K562 (cell line): ENCODE results near the gene HNRNPA2B1. TPM values are rescaled to one million over a fixed set of nuclear protein-coding genes. Genes with fewer than 3 reads are reported as not detected.

Experiments used
- BDP1 ChIP-seq: IDR thresholded peaks from 3 replicates; pipeline ENCODE4 v1.6.1; 2011; ENCODE audit not compliant: insufficient read length, insufficient read depth
- FOXJ3 ChIP-seq: sonication (generic); formaldehyde crosslinking; IDR thresholded peaks from 2 replicates; pipeline ENCODE4 v1.4.0; 2020; ENCODE audit warnings: mild to moderate bottlenecking, missing genetic modification reagents
- HEY1 ChIP-seq: fragments of 250-450 bp; sonication (Bioruptor Pico); IDR thresholded peaks from 2 replicates; pipeline ENCODE4 v1.5.0; 2020; ENCODE audit warnings: mild to moderate bottlenecking, moderate library complexity, borderline replicate concordance
- KDM1A ChIP-seq, 2 experiments: fragments of 450-650 bp; IDR thresholded peaks; 2 replicates each; pipeline ENCODE4 v1.6.1; 2016; ENCODE audit warnings: mild to moderate bottlenecking in 2 of 2
- MAX ChIP-seq: sonication (generic); formaldehyde crosslinking; IDR thresholded peaks from 2 replicates; pipeline ENCODE4 v1.9.0; 2022; ENCODE audit warnings: mild to moderate bottlenecking, missing genetic modification reagents
- MNT ChIP-seq, 2 experiments: fragments of 450-650 bp; conservative IDR thresholded peaks; 2 replicates each; pipeline ENCODE4 v1.6.1; 2017; ENCODE audit warnings: mild to moderate bottlenecking in 2 of 2, moderate library complexity in 2 of 2
- NFXL1 ChIP-seq: fragments of 450-650 bp; formaldehyde crosslinking; IDR thresholded peaks from 2 replicates; pipeline ENCODE4 v1.4.0; 2021; ENCODE audit warnings: mild to moderate bottlenecking
- NR1H2 ChIP-seq: sonication (generic); formaldehyde crosslinking; IDR thresholded peaks from 2 replicates; pipeline ENCODE4 v1.4.0; 2020; ENCODE audit warnings: mild to moderate bottlenecking, missing genetic modification reagents
- OTX1 ChIP-seq: fragments of 450-650 bp; formaldehyde crosslinking; IDR thresholded peaks from 2 replicates; pipeline ENCODE4 v1.4.0; 2022; ENCODE audit warnings: mild to moderate bottlenecking
- PCBP1 ChIP-seq: fragments of 200-400 bp; formaldehyde crosslinking; IDR thresholded peaks from 2 replicates; pipeline ENCODE4 v1.6.1; 2018; ENCODE audit warnings: mild to moderate bottlenecking, low read depth, low read length; ENCODE audit not compliant: poor library complexity, severe bottlenecking
- SAP30 ChIP-seq: fragments of 200-600 bp; sonication (generic); IDR thresholded peaks from 2 replicates; pipeline ENCODE4 v1.6.1; 2012; ENCODE audit warnings: borderline replicate concordance, low read depth, mild to moderate bottlenecking, moderate library complexity, low read length, control low read depth, inconsistent platforms; ENCODE audit not compliant: insufficient read depth, poor library complexity, severe bottlenecking
- SIRT6 ChIP-seq: IDR thresholded peaks from one replicate; pipeline ENCODE4 v1.6.1; 2012; ENCODE audit warnings: low read depth, mild to moderate bottlenecking, control low read depth, inconsistent platforms, low read length, moderate library complexity
- ZBTB26 ChIP-seq: fragments of 450-650 bp; formaldehyde crosslinking; IDR thresholded peaks from 2 replicates; pipeline ENCODE4 v1.4.0; 2022; ENCODE audit warnings: missing genetic modification characterization
- ZBTB8A ChIP-seq: fragments of 450-650 bp; IDR thresholded peaks from 2 replicates; pipeline ENCODE4 v1.6.1; 2018; ENCODE audit warnings: mild to moderate bottlenecking, moderate library complexity; ENCODE audit not compliant: partially characterized antibody
- ZFPM2 ChIP-seq: fragments of 250-450 bp; sonication (Bioruptor Pico); IDR thresholded peaks from 2 replicates; pipeline ENCODE4 v1.5.1; 2022; ENCODE audit warnings: mild to moderate bottlenecking
- ZNF586 ChIP-seq: fragments of 450-650 bp; formaldehyde crosslinking; conservative IDR thresholded peaks from 2 replicates; pipeline ENCODE4 v1.4.0; 2020; ENCODE audit warnings: mild to moderate bottlenecking, moderate library complexity
- polyA plus RNA-seq, 8 experiments: library from polyadenylated mRNA; depleted of rRNA in 4 of 8; stranded (reverse) in 5 of 8; unstranded in 3 of 8; fragments of >200 nt; fragmentation: Nextera tagmentation in 2 of 8; fragmentation: Illumina TruSeq in 1 of 8; extraction: Ambion mirVana in 2 of 8; extraction: Trizol in 1 of 8; gene quantifications; 2 replicates each; pipeline versions ENCODE4 v1.2.1 to v1.2.3, GENCODE V29; 2011 to 2014; ENCODE audit warnings: inconsistent platforms in 1 of 8, missing spikeins in 1 of 8
- total RNA-seq, 7 experiments: library from RNA; depleted of rRNA in 6 of 7; stranded (reverse); fragments of >200 nt in 6 of 7; fragmentation: Illumina TruSeq in 2 of 7; extraction: Trizol in 2 of 7; gene quantifications; 2 replicates each; pipeline versions ENCODE4 v1.2.1 to v1.2.3, GENCODE V29; 2011 to 2021; ENCODE audit warnings: low replicate concordance in 1 of 7
- TF ChIP-seq, protein P1 (sequence below): fragments of 450-650 bp; conservative IDR thresholded peaks from 2 replicates; pipeline ENCODE4 v1.6.1; 2016; ENCODE audit warnings: missing genetic modification characterization, low read depth, mild to moderate bottlenecking, missing compliant biosample characterization, moderate library complexity
- TF ChIP-seq, protein P2 (sequence below): fragments of 450-650 bp; IDR thresholded peaks from 2 replicates; pipeline ENCODE4 v1.6.1; 2014; ENCODE audit warnings: low read depth, mild to moderate bottlenecking, moderate library complexity, borderline replicate concordance

HNRNPA2B1 gene
- total and polyA plus RNA-seq, 9 of the 15 experiments (the other 6 are each of a cell fraction or from before 2014, with no cell fraction given) = 630 to 1,989 (median 865) TPM

DNA sequence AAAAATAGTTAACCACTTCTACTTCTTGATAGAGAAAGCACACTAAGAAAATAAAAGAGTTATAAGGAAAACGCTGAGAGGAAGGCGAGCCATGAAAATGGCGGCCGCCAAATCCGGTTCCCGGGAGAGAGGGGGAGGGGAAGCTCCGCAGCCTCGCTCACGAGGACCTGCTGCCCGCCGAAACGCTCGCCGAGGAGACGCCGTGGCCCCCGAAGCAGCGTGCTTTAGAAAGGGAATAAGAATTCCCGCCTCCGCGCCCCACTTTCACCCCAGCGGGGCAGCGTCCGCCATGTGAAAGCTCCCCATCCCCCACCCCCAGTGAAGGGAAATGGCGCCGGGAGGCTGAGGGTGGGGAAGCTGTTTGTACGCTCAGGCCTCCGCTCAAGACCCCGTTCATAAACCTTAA, 505 bp downstream of the HNRNPA2B1 start (continued):
- TF ChIP-seq, protein P1, sequence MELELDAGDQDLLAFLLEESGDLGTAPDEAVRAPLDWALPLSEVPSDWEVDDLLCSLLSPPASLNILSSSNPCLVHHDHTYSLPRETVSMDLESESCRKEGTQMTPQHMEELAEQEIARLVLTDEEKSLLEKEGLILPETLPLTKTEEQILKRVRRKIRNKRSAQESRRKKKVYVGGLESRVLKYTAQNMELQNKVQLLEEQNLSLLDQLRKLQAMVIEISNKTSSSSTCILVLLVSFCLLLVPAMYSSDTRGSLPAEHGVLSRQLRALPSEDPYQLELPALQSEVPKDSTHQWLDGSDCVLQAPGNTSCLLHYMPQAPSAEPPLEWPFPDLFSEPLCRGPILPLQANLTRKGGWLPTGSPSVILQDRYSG (tag) = 0 out of 2 replicates have a peak, but pooled peaks have one; percentile 41
- 0 out of 2 replicates have a peak, but pooled peaks have one; percentile 88 for TF ChIP-seq ZFPM2 (CRISPR knock-in tag)
- TF ChIP-seq PCBP1 = peak; percentile 99
- no peak for TF ChIP-seq BDP1
- TF ChIP-seq NR1H2 (CRISPR knock-in tag) = no peak
- TF ChIP-seq, protein P2, sequence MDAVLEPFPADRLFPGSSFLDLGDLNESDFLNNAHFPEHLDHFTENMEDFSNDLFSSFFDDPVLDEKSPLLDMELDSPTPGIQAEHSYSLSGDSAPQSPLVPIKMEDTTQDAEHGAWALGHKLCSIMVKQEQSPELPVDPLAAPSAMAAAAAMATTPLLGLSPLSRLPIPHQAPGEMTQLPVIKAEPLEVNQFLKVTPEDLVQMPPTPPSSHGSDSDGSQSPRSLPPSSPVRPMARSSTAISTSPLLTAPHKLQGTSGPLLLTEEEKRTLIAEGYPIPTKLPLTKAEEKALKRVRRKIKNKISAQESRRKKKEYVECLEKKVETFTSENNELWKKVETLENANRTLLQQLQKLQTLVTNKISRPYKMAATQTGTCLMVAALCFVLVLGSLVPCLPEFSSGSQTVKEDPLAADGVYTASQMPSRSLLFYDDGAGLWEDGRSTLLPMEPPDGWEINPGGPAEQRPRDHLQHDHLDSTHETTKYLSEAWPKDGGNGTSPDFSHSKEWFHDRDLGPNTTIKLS = no peak
- no peak for TF ChIP-seq FOXJ3 (CRISPR knock-in tag)
- TF ChIP-seq KDM1A (IDR thresholded peaks at IDR 0.05) = peak in 1 of 2 experiments; percentile 58; a peak in 1 of 4 replicates
- peak; percentile 80 for TF ChIP-seq ZNF586 (CRISPR knock-in tag)
- peak; percentile 71; the same call in 1 of the 2 replicates for TF ChIP-seq NFXL1 (CRISPR knock-in tag)
- peak; percentile 71 for TF ChIP-seq SAP30
- TF ChIP-seq OTX1 (CRISPR knock-in tag) = peak; percentile 46; the same call in 1 of the 2 replicates
- peak; percentile 61 to 62 for TF ChIP-seq MNT (conservative IDR thresholded peaks at IDR 0.05)
- peak; percentile 67; the same call in 1 of the 2 replicates for TF ChIP-seq ZBTB26 (CRISPR knock-in tag)
- TF ChIP-seq SIRT6 = peak; percentile 95
- TF ChIP-seq MAX (CRISPR knock-in tag) = peak; percentile 67; the same call in 1 of the 2 replicates
- TF ChIP-seq ZBTB8A = peak; percentile 14
- TF ChIP-seq HEY1 (CRISPR knock-in tag) = no peak
